ENCODE measurements around the gene MARCHF6. TPM values are rescaled to one million over a fixed set of nuclear protein-coding genes. Genes with fewer than 3 reads are reported as not detected.

Gene MARCHF6
- total and polyA plus RNA-seq, 12 donors, result 30.4 to 210 (median 185) TPM

GRCh38 chr5:10321882-10322281 lies 31.6 kb upstream of the MARCHF6 start:
- no peaks in the 10 kb centered on the region for H3K36me3 ChIP-seq
- no peak overlapping the region for H3K27ac ChIP-seq
- peaks cover 0 to 15% (median 0%) of the 10 kb centered on the region in 9 donors for H3K4me1 ChIP-seq
- DNase-seq (no peak), ATAC-seq (no peak)
- WGBS, 2 donors, result 83 to 89% methylated on average over 9 of the region's 9 CpGs
- TF ChIP-seq CTCF (IDR thresholded peaks at IDR 0.05), result no peak
- no peak overlapping the region for H3K4me3 ChIP-seq
- no peaks in the 10 kb centered on the region for H3K27me3 ChIP-seq
- no peaks in the 10 kb centered on the region for H3K9me3 ChIP-seq
- intact Hi-C loops (cut with DNase I), result no loop called here

- H3K27me3 ChIP-seq, result no peaks in the 10 kb centered on the region
- no peak overlapping the region for H3K4me3 ChIP-seq
- DNase-seq, result no peak
- H3K4me1 ChIP-seq, result peaks cover 0 to 15% (median 0%) of the 10 kb centered on the region in 9 donors
- H3K9me3 ChIP-seq, result no peaks in the 10 kb centered on the region
- ATAC-seq, result peak in 1 of 8 donors; percentile 45
- intact Hi-C loops (cut with DNase I), result no loop called here
- peak overlapping the region in 8 of 10 donors; percentile 22 to 84 (median 68) for H3K27ac ChIP-seq
- H3K36me3 ChIP-seq, result no peaks in the 10 kb centered on the region
- no peak for TF ChIP-seq CTCF (IDR thresholded peaks at IDR 0.05)
- 58 to 59% methylated on average over 6 of the region's 6 CpGs for WGBS, 2 donors
These were observed 29.7 kb upstream of the MARCHF6 start for GRCh38 chr5:10323588-10324488.

GRCh38 chr5:10324518-10325370 lies 28.8 kb upstream of the MARCHF6 start:
- Histone ChIP-seq H3K27me3 (no peaks in the 10 kb centered on the region), H3K4me1 (peaks cover 0 to 23% (median 7%) of the 10 kb centered on the region in 9 donors), H3K9me3 (no peaks in the 10 kb centered on the region), H3K36me3 (no peaks in the 10 kb centered on the region), H3K4me3 (no peak overlapping the region), H3K27ac (peak overlapping the region in 8 of 10 donors; percentile 22 to 84 (median 68))
- intact Hi-C loops (cut with DNase I), result no loop called here
- TF ChIP-seq CTCF (IDR thresholded peaks at IDR 0.05), result no peak
- ATAC-seq (peak; percentile 42 to 91 (median 68)), DNase-seq (no peak)
- 71 to 76% methylated on average over 6 of the region's 6 CpGs for WGBS, 2 donors

GRCh38 chr5:10328323-10328722 lies 25.2 kb upstream of the MARCHF6 start:
- Histone ChIP-seq H3K27ac (peak overlapping the region in 2 of 10 donors; percentile 81 to 90), H3K4me1 (peaks cover 10 to 59% (median 41%) of the 10 kb centered on the region in 9 donors), H3K4me3 (no peak overlapping the region), H3K9me3 (no peaks in the 10 kb centered on the region), H3K27me3 (peaks cover 0 to 19% (median 4%) of the 10 kb centered on the region in 7 donors), H3K36me3 (no peaks in the 10 kb centered on the region)
- 85 to 90% methylated on average over 5 of the region's 5 CpGs for WGBS, 2 donors
- intact Hi-C loops (cut with DNase I), result no loop called here
- no peak for TF ChIP-seq CTCF (IDR thresholded peaks at IDR 0.05)
- no peak for ATAC-seq
- DNase-seq, result no peak

Data from heart right ventricle (tissue), 16 donors.